Large intestine (tissue), 3 donors: Measurements from ENCODE around the gene HNRNPA1. TPM values are rescaled to one million over a fixed set of nuclear protein-coding genes. Genes with fewer than 3 reads are reported as not detected.
A peak's percentile ranks its signal among the peaks of the same experiment; 100 is the strongest.

ENCODE experiments used
- DNase-seq, 2 donors: peaks; one replicate each; pipeline versions ENCODE4 v3.0.0 to v3.0.0-alpha.2; 2013
- H3K27ac ChIP-seq: one replicate; pipeline ENCODE4 v1.5.1; 2013; ENCODE audit warnings: low read length
- H3K27me3 ChIP-seq: 2 replicates; pipeline ENCODE4 v1.6.1; 2013; ENCODE audit warnings: low read length; ENCODE audit not compliant: control insufficient read depth, insufficient read depth
- H3K36me3 ChIP-seq: 2 replicates; pipeline ENCODE4 v1.6.1; 2013; ENCODE audit warnings: low read length; ENCODE audit not compliant: control insufficient read depth, insufficient read depth
- H3K4me1 ChIP-seq: one replicate; pipeline ENCODE4 v1.6.1; 2013; ENCODE audit warnings: low read length; ENCODE audit not compliant: control insufficient read depth, insufficient read depth
- H3K4me3 ChIP-seq: one replicate; pipeline ENCODE4 v1.5.1; 2013; ENCODE audit warnings: low read length
- H3K9me3 ChIP-seq: one replicate; pipeline ENCODE4 v1.6.1; 2013; ENCODE audit warnings: mild to moderate bottlenecking, low read depth, low read length, moderate library complexity; ENCODE audit not compliant: control insufficient read depth
- WGBS: methylation state at CpG from one replicate; pipeline ENCODE4 v1.1.5; 2013; ENCODE audit warnings: low lambda C conversion rate; ENCODE audit not compliant: insufficient coverage; 5-methylcytosine and 5-hydroxymethylcytosine counted together
- polyA plus RNA-seq: library from polyadenylated mRNA; unstranded; fragments of 120-200 nt; gene quantifications from one replicate; pipeline ENCODE4 v1.2.1, GENCODE V29; 2013

Gene HNRNPA1
- polyA plus RNA-seq, 1 donor: 2,413 TPM

DNA sequence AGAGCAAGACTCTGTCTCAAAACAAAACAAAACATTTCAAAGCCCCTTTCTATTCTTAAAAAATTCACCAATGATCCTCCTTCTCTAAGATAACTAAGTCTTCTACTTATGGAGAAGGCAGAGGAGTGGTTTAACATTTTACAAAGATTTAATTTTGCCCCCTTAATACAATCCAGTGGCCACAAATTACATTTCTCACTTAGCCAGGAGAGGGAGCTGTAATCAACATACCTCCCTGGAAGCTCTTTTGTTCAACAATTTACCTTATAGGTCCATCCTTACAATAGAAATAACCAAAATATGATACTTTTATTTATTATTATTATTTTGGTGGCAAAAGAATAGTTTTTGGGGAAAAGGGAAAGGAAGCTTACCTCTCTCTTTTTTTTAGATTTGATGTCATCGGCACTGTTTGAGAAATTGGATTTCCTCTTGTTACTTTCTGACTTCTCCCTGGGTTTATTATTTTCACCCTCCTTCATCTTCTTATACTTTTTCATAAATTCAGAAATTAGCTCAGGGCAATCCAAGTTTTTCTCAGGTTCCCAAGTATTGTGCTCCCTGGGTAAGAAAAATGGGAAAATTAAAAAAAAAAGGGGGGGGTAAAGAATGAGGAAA, 28.8 kb upstream of the HNRNPA1 start:
- WGBS: no CpG with 5 or more reads among the region's 1 CpG
- Histone ChIP-seq H3K4me1 (no peaks in the 10 kb centered on the region), H3K27me3 (no peaks in the 10 kb centered on the region), H3K4me3 (no peak overlapping the region), H3K9me3 (no peaks in the 10 kb centered on the region), H3K36me3 (peaks cover 41% of the 10 kb centered on the region), H3K27ac (no peak overlapping the region)
- peak in 1 of 2 donors; percentile 9 for DNase-seq

DNA sequence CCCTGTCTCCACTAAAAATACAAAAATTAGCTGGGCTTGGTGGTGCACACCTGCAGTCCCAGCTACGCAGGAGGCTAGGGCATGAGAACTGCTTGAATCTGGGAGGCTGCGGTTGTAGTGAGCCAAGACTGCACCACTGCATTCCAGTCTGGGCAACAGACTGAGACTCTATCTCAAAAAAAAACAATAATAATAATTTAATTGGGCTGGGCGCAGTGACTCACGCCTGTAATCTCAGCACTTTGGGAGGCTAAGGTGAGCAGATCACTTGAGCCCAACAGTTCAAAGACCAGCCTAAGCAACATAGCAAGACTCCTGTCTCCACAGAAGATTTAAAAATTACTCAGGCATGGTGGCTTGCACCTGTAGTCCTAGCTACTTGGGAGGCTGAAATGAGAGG, 27.3 kb upstream of the HNRNPA1 start:
- no peaks in the 10 kb centered on the region for H3K27me3 ChIP-seq
- H3K9me3 ChIP-seq: no peaks in the 10 kb centered on the region
- H3K27ac ChIP-seq: no peak overlapping the region
- DNase-seq: no peak
- H3K4me3 ChIP-seq: no peak overlapping the region
- peaks cover 44% of the 10 kb centered on the region for H3K36me3 ChIP-seq
- H3K4me1 ChIP-seq: no peaks in the 10 kb centered on the region
- no CpG with 5 or more reads among the region's 4 CpGs for WGBS

DNA sequence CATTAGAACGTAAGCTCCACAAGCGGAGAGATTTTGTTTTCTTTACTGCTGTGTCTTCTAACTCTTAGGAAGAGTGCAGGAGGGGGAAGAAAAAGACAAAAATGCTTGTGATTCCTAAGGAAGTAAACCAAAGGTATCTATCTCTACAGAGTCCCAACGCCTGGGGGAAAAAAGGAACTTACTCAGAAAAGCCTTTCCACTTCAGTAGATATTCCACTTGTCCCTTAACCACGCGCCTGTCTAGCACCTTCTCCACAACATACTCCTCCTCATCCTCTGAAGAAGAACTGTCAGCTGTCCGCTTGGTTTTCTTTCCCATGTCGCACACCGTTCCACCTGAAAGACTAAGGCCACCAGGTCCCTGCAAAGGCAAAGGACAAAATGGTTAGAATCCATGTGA, 23.2 kb upstream of the HNRNPA1 start:
- H3K4me1 ChIP-seq: peaks cover 18% of the 10 kb centered on the region
- no peaks in the 10 kb centered on the region for H3K27me3 ChIP-seq
- peaks cover 37% of the 10 kb centered on the region for H3K36me3 ChIP-seq
- H3K9me3 ChIP-seq: no peaks in the 10 kb centered on the region
- WGBS: 100% methylated on average over 2 of the region's 8 CpGs
- no peak overlapping the region for H3K27ac ChIP-seq
- DNase-seq: no peak
- H3K4me3 ChIP-seq: no peak overlapping the region

DNA sequence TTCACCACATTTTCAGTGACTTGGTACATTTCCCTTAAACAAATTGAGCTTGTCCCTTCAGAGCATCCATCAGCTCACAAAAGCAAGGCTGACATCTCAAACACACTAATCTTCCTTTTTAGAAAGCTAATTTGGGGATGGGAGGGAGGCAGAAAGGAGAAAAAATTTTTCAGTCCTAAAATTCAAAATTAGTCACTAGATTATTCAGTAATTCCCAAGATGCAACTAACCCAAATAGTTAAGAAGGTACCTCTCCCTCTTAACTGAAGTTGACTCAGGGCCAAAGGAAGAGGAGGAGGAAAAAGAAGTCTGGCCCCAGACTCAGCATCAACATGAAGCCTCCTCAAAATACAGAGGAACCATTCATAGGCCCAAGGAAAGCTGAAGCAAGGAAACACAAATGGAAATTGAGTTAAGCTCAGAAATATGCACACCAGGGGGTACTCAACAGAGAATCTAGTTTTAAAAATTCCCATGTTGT, 22.3 kb upstream of the HNRNPA1 start:
- no peaks in the 10 kb centered on the region for H3K9me3 ChIP-seq
- peaks cover 24% of the 10 kb centered on the region for H3K4me1 ChIP-seq
- H3K27me3 ChIP-seq: no peaks in the 10 kb centered on the region
- peak in 1 of 2 donors; percentile 3 for DNase-seq
- peak overlapping the region; percentile 75 for H3K27ac ChIP-seq
- peaks cover 31% of the 10 kb centered on the region for H3K36me3 ChIP-seq
- H3K4me3 ChIP-seq: no peak overlapping the region

DNA sequence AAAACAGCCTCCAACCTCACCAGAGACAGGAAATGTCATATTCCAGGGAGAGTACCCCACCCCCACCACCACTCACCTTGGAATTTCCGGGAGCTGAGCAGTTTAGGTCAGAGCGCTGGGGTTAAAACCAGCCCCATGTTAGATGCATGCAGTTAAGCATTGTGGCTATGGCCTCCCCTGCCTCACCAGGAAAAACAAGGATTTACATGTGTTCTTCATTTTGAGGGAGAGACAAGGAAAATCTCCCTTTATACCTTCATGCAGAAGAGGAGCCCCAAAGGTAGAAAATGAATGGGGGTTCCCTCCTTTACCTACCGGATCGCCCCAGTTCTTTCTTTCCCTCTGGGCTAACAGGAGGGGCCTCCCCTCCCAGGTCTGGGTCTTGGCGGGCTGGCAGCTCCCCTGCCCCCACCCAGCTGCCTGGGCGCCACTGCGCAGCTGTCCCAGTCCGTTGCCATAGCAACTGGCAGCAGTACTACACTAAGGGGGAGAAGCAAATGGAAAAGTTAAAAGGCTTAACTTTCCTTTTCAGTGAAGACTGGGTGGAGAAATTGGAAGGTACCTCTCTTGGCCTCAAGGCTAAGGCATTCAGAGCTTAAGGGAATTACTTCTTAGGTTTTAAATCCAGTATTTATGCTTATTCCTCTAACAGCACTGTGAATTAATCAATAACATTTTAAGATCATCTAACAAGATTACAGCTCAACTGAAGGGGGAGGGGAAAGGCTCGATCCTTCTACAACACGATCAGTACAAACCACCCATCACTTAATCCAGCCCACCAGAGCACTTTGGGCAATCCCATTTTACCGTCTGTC, 21.1 kb upstream of the HNRNPA1 start:
- Histone ChIP-seq H3K4me3 (peak overlapping the region; percentile 50), H3K27ac (peak overlapping the region; percentile 75), H3K4me1 (peaks cover 24% of the 10 kb centered on the region), H3K36me3 (peaks cover 22% of the 10 kb centered on the region), H3K9me3 (no peaks in the 10 kb centered on the region), H3K27me3 (no peaks in the 10 kb centered on the region)
- peak; percentile 81 to 85 for DNase-seq
- WGBS: no CpG with 5 or more reads among the region's 11 CpGs

DNA sequence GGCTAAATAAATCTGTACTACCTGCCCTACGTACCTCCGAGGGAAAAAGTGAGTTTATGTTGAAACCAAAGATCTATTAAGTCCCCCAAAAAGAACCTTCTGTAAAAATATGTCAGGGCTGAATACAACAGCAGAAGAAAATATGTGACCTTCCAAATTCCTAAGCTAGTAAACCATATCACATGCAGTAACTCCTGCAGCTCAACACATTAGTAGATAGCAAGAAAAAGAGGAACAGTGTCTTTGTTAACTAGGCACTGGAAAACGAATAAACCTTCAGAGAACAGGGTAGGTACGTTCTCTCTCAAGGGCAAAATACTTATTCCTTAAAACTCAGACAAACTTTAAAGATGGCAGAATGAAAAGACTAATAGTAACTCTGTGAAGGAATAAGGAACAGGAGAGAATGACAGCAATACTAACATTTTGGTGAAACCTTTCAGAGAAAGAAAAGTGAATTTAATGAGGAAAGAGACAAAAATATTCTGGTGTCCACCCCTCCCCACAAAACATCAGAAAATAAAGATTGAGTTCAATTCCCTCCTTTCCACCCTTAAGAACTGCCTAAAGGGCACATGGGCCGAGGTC, 18.6 kb upstream of the HNRNPA1 start:
- H3K27ac ChIP-seq: no peak overlapping the region
- H3K9me3 ChIP-seq: no peaks in the 10 kb centered on the region
- no CpG with 5 or more reads among the region's 5 CpGs for WGBS
- H3K27me3 ChIP-seq: no peaks in the 10 kb centered on the region
- H3K4me1 ChIP-seq: peaks cover 24% of the 10 kb centered on the region
- H3K4me3 ChIP-seq: no peak overlapping the region
- peaks cover 7% of the 10 kb centered on the region for H3K36me3 ChIP-seq
- DNase-seq: no peak

DNA sequence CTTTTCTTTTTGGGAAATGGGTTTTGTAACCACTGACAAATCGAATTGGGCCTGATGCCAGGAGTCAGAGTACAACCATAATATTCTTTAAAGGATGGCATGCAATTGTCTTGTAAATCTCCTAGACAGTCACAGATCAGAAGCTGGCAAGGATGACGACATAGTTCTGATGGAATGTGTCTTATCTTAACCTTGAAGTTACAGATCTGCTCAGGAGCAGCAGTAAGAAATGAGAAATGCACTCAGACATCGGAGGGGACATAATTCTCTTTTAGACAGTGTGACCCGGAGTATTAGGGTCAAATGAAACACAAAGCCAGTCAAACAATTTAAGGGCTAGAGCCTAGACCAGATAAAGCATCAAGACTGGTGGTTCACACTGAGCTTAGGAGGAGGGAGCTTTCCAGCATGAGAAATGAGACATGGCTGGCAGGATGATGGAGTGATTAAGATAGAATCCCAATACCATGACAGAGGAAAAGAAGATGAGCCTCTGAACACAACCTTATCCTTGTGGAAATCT, 18.1 kb upstream of the HNRNPA1 start:
- Histone ChIP-seq H3K27ac (peak overlapping the region; percentile 25), H3K27me3 (no peaks in the 10 kb centered on the region), H3K4me1 (peaks cover 24% of the 10 kb centered on the region), H3K36me3 (peaks cover 1% of the 10 kb centered on the region), H3K4me3 (no peak overlapping the region), H3K9me3 (no peaks in the 10 kb centered on the region)
- DNase-seq: peak; percentile 49 to 69
- WGBS: no CpG with 5 or more reads among the region's 4 CpGs

DNA sequence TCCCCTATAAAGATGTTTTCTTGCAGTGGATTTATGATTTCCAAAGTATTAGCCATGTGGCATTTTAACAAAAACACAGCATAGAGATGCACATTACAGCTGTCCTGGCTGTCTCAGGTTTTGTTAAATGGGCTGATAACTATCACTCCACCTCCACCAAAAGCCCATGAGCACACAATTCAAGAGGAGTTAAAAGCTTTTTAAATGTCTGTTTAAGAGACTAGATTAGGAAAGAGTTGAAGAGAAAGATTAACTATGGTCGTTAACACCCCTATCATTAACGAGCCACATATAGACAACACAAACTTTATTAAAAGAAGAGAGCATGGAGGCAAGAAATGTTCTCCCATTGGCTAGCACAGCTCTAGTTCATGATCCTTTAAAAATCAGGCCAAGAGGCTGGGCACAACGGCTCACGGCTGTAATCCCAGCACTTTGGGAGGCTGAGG, 15.1 kb upstream of the HNRNPA1 start:
- Histone ChIP-seq H3K4me3 (no peak overlapping the region), H3K9me3 (no peaks in the 10 kb centered on the region), H3K36me3 (no peaks in the 10 kb centered on the region), H3K27me3 (no peaks in the 10 kb centered on the region), H3K4me1 (peaks cover 9% of the 10 kb centered on the region), H3K27ac (no peak overlapping the region)
- DNase-seq: no peak
- no CpG with 5 or more reads among the region's 4 CpGs for WGBS

DNA sequence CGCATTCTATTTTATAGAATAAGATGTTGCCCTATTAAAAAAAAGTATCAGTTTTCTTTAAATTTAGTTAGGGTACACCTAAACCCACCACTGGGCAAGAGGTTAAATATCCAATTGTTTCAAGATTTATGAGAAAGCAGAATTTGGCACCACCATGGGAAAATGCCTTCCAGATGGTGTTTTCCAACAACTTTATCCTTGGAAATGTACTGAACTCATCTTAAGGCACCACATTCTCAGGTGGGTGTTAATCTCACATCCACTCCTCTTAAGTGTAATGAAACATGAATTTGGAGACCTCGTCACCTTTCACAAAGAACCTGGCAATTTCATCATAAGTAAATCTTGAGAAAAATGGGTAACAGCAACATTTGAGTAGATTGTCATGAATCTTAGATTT, 13.7 kb upstream of the HNRNPA1 start:
- WGBS: 100% methylated on average over 1 of the region's 2 CpGs
- no peak for DNase-seq
- Histone ChIP-seq H3K4me1 (peaks cover 9% of the 10 kb centered on the region), H3K36me3 (no peaks in the 10 kb centered on the region), H3K27ac (no peak overlapping the region), H3K4me3 (no peak overlapping the region), H3K27me3 (no peaks in the 10 kb centered on the region), H3K9me3 (no peaks in the 10 kb centered on the region)

DNA sequence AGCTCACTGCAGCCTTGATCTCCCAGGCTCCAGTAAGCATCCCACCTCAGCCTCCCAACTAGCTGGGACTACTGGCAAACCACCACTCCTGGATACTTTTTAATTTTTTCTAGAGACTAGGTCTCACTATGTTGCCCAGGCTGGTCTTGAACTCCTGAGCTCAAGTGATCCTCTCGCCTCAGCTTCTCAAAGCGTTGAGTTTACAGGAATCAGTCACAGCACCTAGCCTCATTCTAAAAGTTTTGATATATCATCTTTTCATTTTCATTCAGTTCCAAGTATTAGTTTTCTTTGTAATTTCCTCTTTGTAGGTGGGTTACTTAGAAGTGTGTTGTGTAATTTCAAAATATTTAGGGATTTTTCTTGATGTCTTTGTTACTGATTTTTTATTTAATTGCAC, 10.2 kb upstream of the HNRNPA1 start:
- no peak for DNase-seq
- H3K27ac ChIP-seq: no peak overlapping the region
- no peaks in the 10 kb centered on the region for H3K9me3 ChIP-seq
- H3K27me3 ChIP-seq: no peaks in the 10 kb centered on the region
- no CpG with 5 or more reads among the region's 2 CpGs for WGBS
- no peaks in the 10 kb centered on the region for H3K4me1 ChIP-seq
- H3K36me3 ChIP-seq: peaks cover 10% of the 10 kb centered on the region
- no peak overlapping the region for H3K4me3 ChIP-seq
